Stimulated activated CD8-positive, alpha-beta memory T cell treated with anti-CD3 and anti-CD28 coated beads, Interleukin-12 subunit alpha, Interleukin-12 subunit beta, amount 100 ng/mL, for 24 hours (primary cell): Measurements from ENCODE around the gene POLD2.
"Not testable (repeated sequence)": the region's sequence is repeated elsewhere in the genome, so short reads cannot be mapped to it uniquely, and the experiment has no call there.

ENCODE experiments used
- DNase-seq: peaks from one replicate; pipeline ENCODE4 v3.0.0-alpha.2; 2020; ENCODE audit errors: extremely low read depth

The POLD2 gene

DNA sequence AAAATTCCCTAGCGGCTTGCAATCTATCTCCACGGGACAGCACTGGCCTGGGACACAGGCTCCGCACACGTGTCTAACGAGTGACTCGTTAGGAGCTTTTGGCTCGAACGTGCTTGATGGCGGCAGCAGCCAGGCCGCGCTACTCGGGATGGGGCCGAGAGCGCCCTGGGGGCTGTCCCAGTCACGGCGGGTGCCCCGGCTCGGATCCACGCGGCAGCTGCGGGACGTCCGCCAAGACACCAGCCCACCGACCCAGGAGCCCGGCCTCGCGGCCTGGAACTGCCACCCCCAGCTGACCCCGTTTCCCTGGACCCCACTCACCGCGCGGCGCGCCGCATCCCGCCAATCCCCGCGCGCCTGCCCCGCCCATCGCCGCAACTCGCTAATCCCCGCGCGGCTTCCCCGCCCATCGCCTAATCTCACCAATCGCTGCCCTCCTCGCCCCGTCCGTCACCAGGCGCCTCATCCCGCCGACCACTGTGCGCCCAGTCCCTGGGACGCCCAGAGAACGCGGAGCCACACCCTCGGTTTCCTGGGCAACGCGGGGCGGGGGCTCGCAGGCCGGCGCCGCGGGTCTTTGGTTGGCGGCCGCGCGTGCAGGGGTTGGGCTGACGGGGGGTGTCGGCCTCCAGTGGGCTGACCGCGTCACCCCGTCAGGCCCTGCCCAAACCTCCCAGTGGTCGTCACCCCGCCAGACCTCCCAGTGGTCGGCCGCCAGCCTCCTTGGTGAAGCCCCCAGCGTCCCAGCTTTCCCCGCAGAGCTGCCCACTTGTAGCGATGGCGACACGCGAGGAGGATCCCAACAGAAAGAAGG is at the start of gene POLD2:
Gene POLD2, minus strand, starts transcription at position 359 of the 814 bp plus-strand sequence. CDS start 1,495 bp downstream, outside the sequence.
- peak; percentile 98 for DNase-seq

GRCh38 chr7:44172803-44173424 is 49.6 kb upstream of the POLD2 start:
- DNase-seq, result no peak

DNA sequence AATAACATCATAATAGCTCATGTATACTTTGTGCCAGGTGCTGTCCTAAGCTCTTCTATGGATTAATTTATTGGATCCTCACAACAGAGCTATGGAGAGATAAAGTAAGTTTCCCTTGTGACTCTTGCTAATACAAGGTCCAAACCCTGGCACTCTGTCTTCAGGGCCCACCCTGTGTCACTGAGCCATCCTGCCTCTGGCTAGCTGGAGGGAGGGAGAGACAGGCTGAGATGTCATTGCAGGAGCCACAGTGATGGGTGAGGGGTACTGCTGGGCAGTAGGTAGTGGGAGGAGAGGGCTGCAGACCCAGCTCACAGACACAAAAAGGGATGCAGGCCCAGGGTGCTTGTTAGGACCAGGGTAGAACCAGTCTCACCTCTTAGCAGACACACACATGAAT is 49.0 kb upstream of the POLD2 start:
- DNase-seq, result no peak

GRCh38 chr7:44171901-44172300 is 48.6 kb upstream of the POLD2 start:
- DNase-seq, result not testable (repeated sequence)

GRCh38 chr7:44167920-44168319 is 44.6 kb upstream of the POLD2 start:
- DNase-seq, result no peak

GRCh38 chr7:44163591-44163990 is 40.2 kb upstream of the POLD2 start:
- DNase-seq, result no peak

GRCh38 chr7:44162785-44163395 is 39.5 kb upstream of the POLD2 start:
- DNase-seq, result no peak

DNA sequence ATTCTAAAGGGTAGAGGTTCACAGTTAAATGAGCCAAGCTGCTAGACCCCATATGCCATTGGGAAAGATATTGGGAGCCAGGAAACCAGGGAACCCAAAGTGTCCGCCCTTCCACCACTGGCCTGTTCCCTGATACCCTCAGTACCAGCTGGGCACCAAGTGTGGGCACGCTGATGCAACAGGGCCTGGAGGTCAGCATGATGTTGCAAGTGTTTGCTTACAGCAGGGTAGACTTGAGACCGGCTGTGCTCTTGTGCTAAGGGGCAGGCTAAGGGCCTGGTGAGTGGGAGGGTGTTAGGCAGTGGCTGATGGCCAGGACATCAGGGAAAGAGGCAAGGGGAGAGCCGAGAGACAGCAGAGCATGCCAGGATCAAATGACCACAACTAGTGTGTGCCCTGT is 38.8 kb upstream of the POLD2 start:
- no peak for DNase-seq

DNA sequence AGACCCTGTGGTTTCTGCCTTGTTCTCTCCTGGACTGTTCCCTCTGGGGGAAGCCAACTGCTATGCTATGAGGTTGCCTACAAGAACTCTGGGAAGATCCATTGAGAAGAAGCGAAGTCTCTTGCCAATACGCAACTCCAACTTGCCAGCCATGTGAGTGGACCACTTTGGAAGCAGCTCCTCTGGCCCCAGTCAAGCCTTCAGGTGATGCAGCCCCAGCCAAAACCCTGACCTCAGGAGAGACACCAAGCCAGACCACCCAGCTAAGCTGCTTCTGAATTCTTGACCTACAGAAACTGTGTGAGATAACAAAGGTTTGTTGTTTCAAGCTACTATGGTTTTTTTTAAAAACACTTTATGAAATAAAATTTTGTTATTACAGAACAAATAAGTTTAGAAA is 38.0 kb upstream of the POLD2 start:
- no peak for DNase-seq

GRCh38 chr7:44159824-44160630 is 36.7 kb upstream of the POLD2 start:
- DNase-seq, result no peak

GRCh38 chr7:44158873-44159631 is 35.7 kb upstream of the POLD2 start:
- DNase-seq, result no peak

- DNase-seq, result no peak
These were observed 34.9 kb upstream of the POLD2 start for GRCh38 chr7:44158096-44158872.

GRCh38 chr7:44157116-44158080 is 34.0 kb upstream of the POLD2 start:
- DNase-seq, result no peak

- no peak for DNase-seq
These were observed 33.2 kb upstream of the POLD2 start for GRCh38 chr7:44156453-44157010.

DNA sequence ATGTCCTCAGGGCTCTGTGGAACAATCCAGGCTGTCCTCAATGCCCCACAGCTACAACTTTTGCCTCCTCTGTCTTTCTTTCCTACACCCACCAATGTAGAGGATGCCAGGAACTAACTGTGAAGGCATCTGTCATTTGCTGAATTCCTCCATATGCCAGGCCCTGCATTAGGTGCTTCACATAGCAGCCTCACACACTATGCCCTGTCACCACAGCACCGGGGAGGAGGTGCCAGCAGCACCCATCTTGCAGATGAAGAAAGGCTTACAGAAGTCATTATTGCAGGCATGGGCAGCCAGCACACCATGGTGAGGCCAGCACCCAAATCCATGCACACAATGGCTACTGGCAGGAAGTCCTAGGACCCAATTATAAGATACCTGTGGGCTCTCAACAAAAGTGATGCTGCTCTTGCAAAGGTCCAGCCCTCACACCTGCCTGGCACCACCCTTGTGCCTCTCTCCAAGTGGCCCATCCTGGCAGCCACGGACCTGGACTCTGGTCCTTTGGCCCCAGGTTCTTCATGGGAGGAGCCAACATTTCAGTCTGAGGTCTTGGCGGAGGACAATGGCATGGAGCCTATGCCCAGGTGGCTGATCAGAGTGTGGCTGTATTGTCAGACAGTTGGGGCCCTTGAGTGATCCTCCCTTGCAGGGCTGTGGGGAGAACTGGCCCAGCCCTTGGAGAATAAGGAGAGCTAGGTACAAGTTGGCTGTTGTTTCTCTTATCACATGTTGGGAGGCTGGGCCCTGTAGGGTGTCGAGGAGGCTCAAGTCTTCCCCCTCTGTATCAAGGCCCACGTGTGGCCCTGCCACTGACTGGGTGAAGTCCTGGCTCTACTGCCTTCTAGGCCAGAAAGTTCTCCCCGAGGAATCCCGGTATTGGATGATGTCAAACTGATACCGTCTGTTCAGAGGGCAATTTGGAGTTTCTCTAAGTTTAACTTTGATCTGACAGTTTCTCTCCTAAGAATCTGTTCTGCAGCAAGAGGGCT is 32.1 kb upstream of the POLD2 start:
- DNase-seq, result no peak

DNA sequence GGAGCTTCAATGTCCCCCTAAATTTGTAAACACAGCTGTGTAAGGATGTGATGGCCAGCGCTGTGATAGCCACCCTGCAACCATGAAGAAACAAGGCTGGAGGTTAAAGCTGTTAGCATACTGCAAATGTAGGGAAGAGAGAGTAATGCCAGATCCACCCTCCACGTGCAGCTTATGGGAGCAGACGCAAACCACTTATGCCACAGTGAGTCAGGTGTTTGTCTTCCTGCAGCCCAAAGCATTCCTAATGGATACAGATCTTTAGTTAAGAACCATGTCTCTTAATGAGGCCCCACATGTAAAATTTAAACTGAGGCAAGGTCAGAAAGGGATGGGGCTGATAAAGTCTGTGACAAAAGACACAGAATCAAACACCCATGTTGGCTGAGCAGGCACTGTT is 31.4 kb upstream of the POLD2 start:
- no peak for DNase-seq

DNA sequence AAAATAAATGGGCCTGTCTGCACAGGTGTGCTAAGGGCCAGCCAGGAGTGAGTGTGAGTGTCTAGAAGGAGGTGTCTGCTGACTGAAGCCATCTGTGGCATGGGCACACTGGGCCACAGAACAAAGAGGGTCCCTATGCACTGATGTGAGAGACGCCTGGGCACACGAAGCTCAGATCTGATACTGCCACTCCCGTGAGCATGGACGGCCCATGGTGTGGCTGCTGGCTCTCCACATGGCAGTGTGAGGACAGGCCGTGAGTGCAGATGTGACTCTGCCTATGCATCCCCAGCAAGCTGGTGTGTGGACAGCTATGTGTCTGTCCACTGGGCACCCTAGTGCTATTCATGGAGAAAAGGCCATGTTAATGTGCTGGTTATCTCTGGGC is 30.6 kb upstream of the POLD2 start:
- no peak for DNase-seq
